Liver (tissue), 9 donors: ENCODE results near the gene WNK2. TPM values are rescaled to one million over a fixed set of nuclear protein-coding genes. Genes with fewer than 3 reads are reported as not detected.
"Not testable (repeated sequence)": the region's sequence is repeated elsewhere in the genome, so short reads cannot be mapped to it uniquely, and the experiment has no call there.

ENCODE experiments used
- DNase-seq: peaks from one replicate; pipeline ENCODE4 v3.0.0-alpha.2; 2017; ENCODE audit warnings: low spot score
- H3K27ac ChIP-seq, 2 donors: one replicate each; pipeline ENCODE4 v1.7.0; 2013; ENCODE audit warnings: inconsistent platforms in 2 of 2, low read length in 2 of 2, control low read depth in 1 of 2, low read depth in 1 of 2, mild to moderate bottlenecking in 1 of 2
- H3K27me3 ChIP-seq, 4 donors: one replicate each; pipeline versions ENCODE4 v1.6.1 to v1.7.0; 2013; ENCODE audit warnings: low read length in 3 of 4, inconsistent platforms in 1 of 4, mild to moderate bottlenecking in 1 of 4, moderate library complexity in 1 of 4; ENCODE audit not compliant: control insufficient read depth in 4 of 4, insufficient read depth in 4 of 4
- H3K36me3 ChIP-seq, 4 donors: one replicate each; pipeline versions ENCODE4 v1.6.1 to v1.7.0; 2013; ENCODE audit warnings: low read length in 3 of 4, mild to moderate bottlenecking in 3 of 4, low read depth in 1 of 4, moderate library complexity in 1 of 4; ENCODE audit not compliant: control insufficient read depth in 4 of 4, insufficient read depth in 3 of 4
- H3K4me1 ChIP-seq, 4 donors: one replicate each; pipeline versions ENCODE4 v1.6.1 to v1.7.0; 2013; ENCODE audit warnings: low read length in 3 of 4, mild to moderate bottlenecking in 3 of 4, moderate library complexity in 1 of 4; ENCODE audit not compliant: control insufficient read depth in 4 of 4, insufficient read depth in 4 of 4
- H3K4me3 ChIP-seq, 3 donors: one replicate each; pipeline versions ENCODE4 v1.6.1 to v1.7.0; 2013; ENCODE audit warnings: low read length in 3 of 3, control low read depth in 1 of 3, low read depth in 1 of 3, mild to moderate bottlenecking in 1 of 3
- H3K9ac ChIP-seq, 2 donors: one replicate each; pipeline ENCODE4 v1.7.0; 2013; ENCODE audit warnings: low read length in 2 of 2, mild to moderate bottlenecking in 2 of 2, moderate library complexity in 2 of 2, control low read depth in 1 of 2, low read depth in 1 of 2
- H3K9me3 ChIP-seq, 4 donors: one replicate each; pipeline versions ENCODE4 v1.6.1 to v1.7.0; 2013; ENCODE audit warnings: low read length in 3 of 4; ENCODE audit not compliant: control insufficient read depth in 4 of 4
- ATF3 ChIP-seq: IDR thresholded peaks from 2 replicates; pipeline ENCODE4 v1.6.1; 2016; ENCODE audit warnings: antibody characterized with exemption
- CTCF ChIP-seq: fragments of 150-350 bp; IDR thresholded peaks from 2 replicates; pipeline ENCODE4 v1.5.1; 2017; ENCODE audit warnings: improper control_type of control experiment, low read depth, low read length; ENCODE audit not compliant: missing input control
- EGR1 ChIP-seq, 2 donors: IDR thresholded peaks; 2 replicates each; pipeline ENCODE4 v1.6.1; 2016 to 2018; ENCODE audit warnings: antibody characterized with exemption in 2 of 2, low read depth in 2 of 2
- NR2F2 ChIP-seq: IDR thresholded peaks from 2 replicates; pipeline ENCODE4 v1.6.1; 2016; ENCODE audit warnings: antibody characterized with exemption
- SP1 ChIP-seq: IDR thresholded peaks from 2 replicates; pipeline ENCODE4 v1.6.1; 2018; ENCODE audit warnings: antibody characterized with exemption, mild to moderate bottlenecking
- TAF1 ChIP-seq: conservative IDR thresholded peaks from 2 replicates; pipeline ENCODE4 v1.6.1; 2016; ENCODE audit warnings: antibody characterized with exemption, mild to moderate bottlenecking
- YY1 ChIP-seq: IDR thresholded peaks from 2 replicates; pipeline ENCODE4 v1.6.1; 2016; ENCODE audit warnings: antibody characterized with exemption, mild to moderate bottlenecking
- WGBS: extraction: QIAGEN DNeasy Blood & Tissue Kit; methylation state at CpG from one replicate; pipeline ENCODE4 v1.1.7; 2013; 5-methylcytosine and 5-hydroxymethylcytosine counted together
- polyA plus RNA-seq, 2 donors: library from polyadenylated mRNA; stranded (reverse) in 1 of 2; unstranded in 1 of 2; fragments of 200-250 nt in 1 of 2; fragments of >200 nt in 1 of 2; fragmentation: Nextera tagmentation in 1 of 2; extraction: Ambion mirVana in 1 of 2; gene quantifications; one replicate each; pipeline versions ENCODE4 v1.2.1 to v1.2.3, GENCODE V29; 2013 to 2015
- total RNA-seq, 2 donors: library from RNA; depleted of rRNA; stranded (reverse); fragments of >200 nt; gene quantifications; one replicate each; pipeline ENCODE4 v1.2.3, GENCODE V29; 2014
- donor health status: healthy.
- donor health status: healthy.
- donor health status: healthy.
- donor health status: healthy.
- donor health status: healthy.

Gene WNK2
- total and polyA plus RNA-seq, 4 donors = 0.65 to 4.4 (median 1.7) TPM

- Histone ChIP-seq H3K27ac (no peak overlapping the region), H3K4me1 (no peaks in the 10 kb centered on the region), H3K4me3 (no peak overlapping the region), H3K27me3 (peaks cover 0 to 2% (median 0%) of the 10 kb centered on the region in 4 donors), H3K9me3 (peaks cover 0 to 8% (median 4%) of the 10 kb centered on the region in 4 donors), H3K9ac (no peak overlapping the region), H3K36me3 (no peaks in the 10 kb centered on the region)
- TF ChIP-seq SP1 (no peak), CTCF (no peak)
- 93% methylated on average over 6 of the region's 6 CpGs for WGBS
- no peak for DNase-seq
These were observed 156.2 kb downstream of the WNK2 start for GRCh38 chr9:93340091-93340490.

GRCh38 chr9:93341820-93342219, 157.9 kb downstream of the WNK2 start:
- H3K4me1 ChIP-seq, H3K27me3 ChIP-seq, H3K9me3 ChIP-seq, H3K27ac ChIP-seq, H3K4me3 ChIP-seq, H3K36me3 ChIP-seq, DNase-seq, H3K9ac ChIP-seq: not testable (repeated sequence)
- 83% methylated on average over 5 of the region's 5 CpGs for WGBS

- H3K27ac ChIP-seq, DNase-seq, H3K36me3 ChIP-seq: not testable (repeated sequence)
These were observed 158.5 kb downstream of the WNK2 start for GRCh38 chr9:93342428-93342827.

GRCh38 chr9:93343663-93344062, 159.7 kb downstream of the WNK2 start:
- H3K27ac ChIP-seq = no peak overlapping the region
- 69% methylated on average over 9 of the region's 9 CpGs for WGBS
- DNase-seq = no peak
- H3K4me3 ChIP-seq = no peak overlapping the region
- H3K36me3 ChIP-seq = no peaks in the 10 kb centered on the region
- no peak overlapping the region for H3K9ac ChIP-seq
- peaks cover 0 to 7% (median 2%) of the 10 kb centered on the region in 4 donors for H3K4me1 ChIP-seq
- H3K9me3 ChIP-seq = peaks cover 0 to 3% (median 0%) of the 10 kb centered on the region in 4 donors
- TF ChIP-seq SP1 (no peak), EGR1 (IDR thresholded peaks at IDR 0.05; ENCODE audit: low read depth in 2 of 2) (no peak), NR2F2 (peak; percentile 60)
- H3K27me3 ChIP-seq = peaks cover 0 to 4% (median 3%) of the 10 kb centered on the region in 4 donors

More at GRCh38 chr9:93342428-93342827, 158.5 kb downstream of the WNK2 start:
- not testable (repeated sequence) for H3K4me1 ChIP-seq, H3K9ac ChIP-seq, H3K27me3 ChIP-seq, H3K9me3 ChIP-seq, H3K4me3 ChIP-seq
- 80% methylated on average over 11 of the region's 11 CpGs for WGBS

GRCh38 chr9:93345643-93346230, 161.8 kb downstream of the WNK2 start:
- WGBS = 44% methylated on average over 19 of the region's 19 CpGs
- Histone ChIP-seq H3K27ac (no peak overlapping the region), H3K4me3 (peak overlapping the region in 1 of 3 donors; percentile 36), H3K36me3 (no peaks in the 10 kb centered on the region), H3K4me1 (peaks cover 0 to 7% (median 2%) of the 10 kb centered on the region in 4 donors), H3K9me3 (no peaks in the 10 kb centered on the region), H3K9ac (no peak overlapping the region), H3K27me3 (peaks cover 0 to 4% (median 3%) of the 10 kb centered on the region in 4 donors)
- TF ChIP-seq TAF1 (no peak), ATF3 (no peak), YY1 (no peak)
- DNase-seq = no peak
